ENCODE results near the gene PSMB7. TPM values are rescaled to one million over a fixed set of nuclear protein-coding genes. Genes with fewer than 3 reads are reported as not detected.

PSMB7 gene
- total RNA-seq, 3 donors from 2014 or later, result 157 to 206 (median 162) TPM

DNA sequence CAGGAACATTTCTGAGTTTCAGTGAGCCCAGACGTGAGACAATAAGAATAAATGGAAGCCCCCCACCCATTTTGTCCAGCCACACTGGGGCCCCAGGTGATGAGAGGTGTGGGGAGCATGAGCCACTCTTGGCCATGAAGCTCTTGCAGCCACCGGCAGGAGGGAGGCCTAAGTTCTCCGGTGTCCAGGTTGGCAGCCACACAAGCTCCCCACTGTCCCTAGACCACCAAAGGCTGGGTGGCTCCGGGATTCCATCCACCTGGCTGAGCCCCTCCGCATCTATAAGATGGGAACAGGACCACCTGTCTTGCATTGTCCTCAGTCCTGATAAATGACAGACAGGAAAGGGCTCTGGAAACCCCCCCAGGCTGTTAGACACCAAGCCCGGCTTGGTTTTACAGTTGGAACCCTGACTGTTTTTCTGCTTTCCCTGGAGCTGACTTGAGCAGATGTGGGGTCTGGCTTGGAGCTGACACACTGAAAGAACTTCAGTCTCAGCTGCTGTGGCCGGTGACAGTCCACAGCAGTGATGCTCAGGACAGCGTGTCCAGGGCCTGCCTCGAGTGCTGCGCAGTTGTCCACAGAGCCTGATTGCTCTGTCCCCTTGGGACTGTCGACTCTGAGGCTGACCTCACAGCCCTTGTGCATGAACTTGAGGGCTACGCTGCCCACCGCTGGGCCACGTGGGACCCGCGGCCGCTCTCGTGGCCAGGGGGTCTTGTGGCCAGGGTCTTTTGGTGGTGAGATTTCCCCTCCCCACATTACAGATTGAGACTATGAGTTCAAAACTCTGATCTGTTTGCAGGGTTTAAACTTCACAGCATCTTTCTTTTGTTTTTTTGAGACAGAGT, 74.8 kb downstream of the PSMB7 start:
- TF ChIP-seq POLR2AphosphoS5 (IDR thresholded peaks at IDR 0.05) (no peak), CTCF (IDR thresholded peaks at IDR 0.05) (no peak), POLR2A (IDR thresholded peaks at IDR 0.05) (no peak)
- H3K36me3 ChIP-seq, result peaks cover 6% of the 10 kb centered on the region
- no peak overlapping the region for H3K4me3 ChIP-seq
- H3K27ac ChIP-seq, result no peak overlapping the region
- H3K4me1 ChIP-seq, result no peaks in the 10 kb centered on the region
- no peaks in the 10 kb centered on the region for H3K27me3 ChIP-seq
- DNase-seq (ENCODE audit: low spot score in 2 of 2), result no peak
- intact Hi-C loops (cut with DNase I; ENCODE audit: low total_unique reads), result loop anchor here (10.0 kb wide), 1 partner anchor 214 kb away; no protein-coding TSS in a partner anchor
- H3K9me3 ChIP-seq, result peaks cover 5 to 11% of the 10 kb centered on the region in 2 donors

DNA sequence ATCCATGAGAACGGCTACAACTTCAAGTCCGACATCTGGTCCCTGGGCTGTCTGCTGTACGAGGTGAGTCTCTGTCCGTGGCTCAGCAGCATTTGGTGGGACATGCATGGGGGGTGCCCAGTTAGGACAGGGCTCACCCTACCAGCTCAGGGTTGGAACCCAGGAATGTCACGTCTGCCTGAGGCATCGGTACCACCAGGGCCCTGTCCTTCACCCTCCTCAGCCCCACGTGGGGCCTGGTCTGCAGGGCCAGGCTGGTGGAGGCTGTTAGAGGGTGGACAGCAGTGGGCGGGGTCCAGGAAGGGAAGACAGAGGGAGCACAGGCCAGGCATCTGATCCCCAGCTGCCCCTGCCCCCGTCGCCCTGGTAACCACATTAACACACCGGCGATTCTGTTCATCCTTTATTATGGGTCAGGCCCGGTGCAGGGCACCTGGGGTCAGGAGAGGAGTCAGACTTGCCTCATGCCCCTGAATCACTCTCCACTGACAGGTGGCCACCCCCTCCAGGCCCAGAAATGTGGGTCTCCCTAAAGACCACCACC, 75.6 kb downstream of the PSMB7 start:
- H3K27ac ChIP-seq, result no peak overlapping the region
- H3K9me3 ChIP-seq, result peaks cover 5 to 11% of the 10 kb centered on the region in 2 donors
- no peak for TF ChIP-seq CTCF (IDR thresholded peaks at IDR 0.05)
- TF ChIP-seq POLR2A (IDR thresholded peaks at IDR 0.05), result no peak
- no peak for TF ChIP-seq POLR2AphosphoS5 (IDR thresholded peaks at IDR 0.05)
- H3K4me3 ChIP-seq, result no peak overlapping the region
- intact Hi-C loops (cut with DNase I; ENCODE audit: low total_unique reads), result loop anchor here (10.0 kb wide), 1 partner anchor 215 kb away; no protein-coding TSS in a partner anchor
- H3K27me3 ChIP-seq, result no peaks in the 10 kb centered on the region
- no peak for DNase-seq (ENCODE audit: low spot score in 2 of 2)
- no peaks in the 10 kb centered on the region for H3K36me3 ChIP-seq
- H3K4me1 ChIP-seq, result no peaks in the 10 kb centered on the region

DNA sequence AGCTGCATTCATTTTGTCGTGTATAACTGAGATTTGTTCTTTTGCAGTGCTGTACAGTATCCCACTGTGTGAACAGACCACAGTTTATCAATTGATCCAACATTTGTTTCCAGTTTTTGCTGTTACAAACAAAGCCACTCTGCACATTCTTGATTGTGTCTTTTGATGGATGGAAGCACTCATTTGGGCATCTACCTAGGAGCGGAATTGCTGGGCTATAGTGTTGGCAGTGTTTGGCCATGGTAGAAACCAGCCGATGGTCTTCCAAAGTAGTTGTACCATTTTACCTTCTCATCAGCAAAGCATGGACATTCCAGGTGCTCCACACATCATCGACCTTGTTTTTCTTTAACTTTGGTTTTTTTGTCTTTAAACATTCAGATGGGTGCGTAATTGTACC, 77.7 kb downstream of the PSMB7 start:
- H3K4me3 ChIP-seq, result no peak overlapping the region
- DNase-seq (ENCODE audit: low spot score in 2 of 2), result no peak
- TF ChIP-seq POLR2AphosphoS5 (IDR thresholded peaks at IDR 0.05), result no peak
- no peak for TF ChIP-seq CTCF (IDR thresholded peaks at IDR 0.05)
- TF ChIP-seq POLR2A (IDR thresholded peaks at IDR 0.05), result no peak
- no peaks in the 10 kb centered on the region for H3K27me3 ChIP-seq
- H3K4me1 ChIP-seq, result no peaks in the 10 kb centered on the region
- intact Hi-C loops (cut with DNase I; ENCODE audit: low total_unique reads), result no loop called here
- H3K36me3 ChIP-seq, result no peaks in the 10 kb centered on the region
- H3K9me3 ChIP-seq, result peaks cover 5 to 11% of the 10 kb centered on the region in 2 donors
- no peak overlapping the region for H3K27ac ChIP-seq

DNA sequence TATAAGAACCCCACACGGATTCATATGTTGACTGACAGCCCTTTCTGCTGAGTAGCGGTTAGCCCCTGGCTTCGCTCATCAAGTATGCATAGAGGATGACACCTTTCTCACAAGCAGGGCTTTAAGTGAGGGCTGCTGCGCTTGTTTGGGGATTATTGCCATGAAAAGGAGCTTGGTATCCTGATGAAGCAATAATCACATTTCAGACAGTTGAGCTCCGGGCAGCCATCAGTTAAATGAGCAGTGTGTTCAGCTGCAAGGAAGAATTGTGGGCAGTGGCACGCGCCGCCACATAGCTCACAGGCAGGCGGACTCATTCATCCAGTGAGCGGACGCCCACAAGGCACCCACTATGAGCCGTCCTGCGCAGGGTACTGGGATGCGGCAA, 79.9 kb downstream of the PSMB7 start:
- Histone ChIP-seq H3K27ac (no peak overlapping the region), H3K27me3 (no peaks in the 10 kb centered on the region), H3K9me3 (peaks cover 5 to 11% of the 10 kb centered on the region in 2 donors), H3K36me3 (no peaks in the 10 kb centered on the region), H3K4me3 (no peak overlapping the region), H3K4me1 (no peaks in the 10 kb centered on the region)
- intact Hi-C loops (cut with DNase I; ENCODE audit: low total_unique reads), result no loop called here
- DNase-seq (ENCODE audit: low spot score in 2 of 2), result no peak
- no peak for TF ChIP-seq POLR2AphosphoS5 (IDR thresholded peaks at IDR 0.05)
- no peak for TF ChIP-seq POLR2A (IDR thresholded peaks at IDR 0.05)
- TF ChIP-seq CTCF (IDR thresholded peaks at IDR 0.05), result no peak
